Ishikawa (cell line): ENCODE data around the gene MRE11.

Experiments used
- CEBPB ChIP-seq: IDR thresholded peaks from 2 replicates; pipeline ENCODE4 v1.6.1; 2012
- RAD21 ChIP-seq: IDR thresholded peaks from 2 replicates; pipeline ENCODE4 v1.6.1; 2012; ENCODE audit warnings: low read depth

DNA sequence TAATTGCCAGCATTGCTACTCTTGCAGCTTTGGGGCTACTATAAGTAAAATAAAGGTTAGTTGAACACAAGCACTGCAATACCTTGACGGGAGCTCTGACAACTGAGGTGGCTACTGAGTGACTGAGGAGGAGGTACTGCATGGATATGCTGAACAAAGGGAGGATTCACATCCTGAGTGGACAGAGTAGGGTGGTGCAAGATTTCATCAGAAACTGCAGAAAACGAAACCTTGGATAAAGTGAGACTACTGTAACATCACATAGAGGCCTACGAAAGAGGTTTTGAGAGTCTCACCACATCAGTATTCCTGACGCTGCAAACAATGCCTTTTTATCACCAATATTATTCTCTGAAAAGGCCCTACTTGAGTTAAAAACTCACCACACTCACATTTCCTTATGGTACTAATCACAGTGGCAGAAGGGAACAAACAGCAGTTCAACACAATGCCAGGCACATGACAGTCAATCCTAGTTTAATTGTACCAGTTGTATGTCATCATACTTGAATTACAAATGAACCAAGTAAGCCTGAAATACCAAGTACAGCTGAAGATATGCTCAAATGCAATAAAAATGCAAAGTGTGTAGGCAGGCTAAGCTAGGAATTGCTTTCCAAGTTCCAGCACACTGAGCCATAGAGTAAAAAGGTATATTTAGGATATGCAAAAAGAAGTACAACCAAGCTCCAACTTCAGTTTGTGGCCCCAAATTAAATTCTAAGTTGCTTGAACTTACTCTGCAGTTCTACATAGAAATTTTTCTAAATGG, 88.4 kb downstream of the MRE11 start:
- TF ChIP-seq RAD21 (no peak), CEBPB (no peak)
